Activated T-helper 1 cell treated with anti-CD3 and anti-CD28 coated beads, Interleukin-12 subunit alpha, Interleukin-12 subunit beta, Interleukin-2, Interleukin-4 antibody, amounts not matched to agents 30 ng/mL and 10 ng/mL and 1 ng/mL, durations not matched to agents 14 hours and 24 hours and 36 hours (primary cell): Measurements from ENCODE around the gene TTLL9. TPM values are rescaled to one million over a fixed set of nuclear protein-coding genes. Genes with fewer than 3 reads are reported as not detected.
"Not testable (repeated sequence)": the region's sequence is repeated elsewhere in the genome, so short reads cannot be mapped to it uniquely, and the experiment has no call there.

Source experiments
- DNase-seq: peaks from one replicate; pipeline ENCODE4 v3.0.0; 2021; ENCODE audit warnings: low spot score
- H3K27ac Mint-ChIP-seq: one replicate; pipeline ENCODE4 v1.8.0; 2021; ENCODE audit warnings: mild to moderate bottlenecking, mixed read lengths
- H3K27me3 Mint-ChIP-seq: one replicate; pipeline ENCODE4 v1.8.0; 2022; ENCODE audit warnings: mild to moderate bottlenecking, moderate library complexity, mixed read lengths; ENCODE audit not compliant: insufficient read depth
- H3K36me3 Mint-ChIP-seq: one replicate; pipeline ENCODE4 v1.8.0; 2021; ENCODE audit warnings: low read depth, mixed read lengths
- H3K4me1 Mint-ChIP-seq: one replicate; pipeline ENCODE4 v1.8.0; 2021; ENCODE audit warnings: low read depth, mixed read lengths
- H3K4me3 Mint-ChIP-seq: one replicate; pipeline ENCODE4 v1.8.0; 2021; ENCODE audit warnings: mild to moderate bottlenecking, moderate library complexity, mixed read lengths
- H3K9me3 Mint-ChIP-seq: one replicate; pipeline ENCODE4 v1.8.0; 2021; ENCODE audit warnings: mixed read lengths
- intact Hi-C: fragments of 100-400 bp; cut with micrococcal nuclease; formaldehyde crosslinking; loops from one replicate; pipeline ENCODE4 v1.15.1; 2024
- total RNA-seq: library from RNA; stranded (reverse); gene quantifications from 2 replicates; pipeline ENCODE4 v1.2.3, GENCODE V29; 2022

The TTLL9 gene
- total RNA-seq, 1 donor from 2014 or later = not detected

- intact Hi-C loops = no loop called here
- no peak for DNase-seq
- peaks cover 8% of the 10 kb centered on the region for H3K27me3 Mint-ChIP-seq
- H3K9me3 Mint-ChIP-seq = no peaks in the 10 kb centered on the region
- H3K4me3 Mint-ChIP-seq = no peak overlapping the region
- H3K36me3 Mint-ChIP-seq = no peaks in the 10 kb centered on the region
- no peaks in the 10 kb centered on the region for H3K4me1 Mint-ChIP-seq
- H3K27ac Mint-ChIP-seq = no peak overlapping the region
Observed at GRCh38 chr20:31925631-31926030, 55.2 kb downstream of the TTLL9 start.

GRCh38 chr20:31926493-31926892 is 56.1 kb downstream of the TTLL9 start:
- peaks cover 13% of the 10 kb centered on the region for H3K27me3 Mint-ChIP-seq
- H3K36me3 Mint-ChIP-seq = no peaks in the 10 kb centered on the region
- no peak overlapping the region for H3K4me3 Mint-ChIP-seq
- H3K4me1 Mint-ChIP-seq = no peaks in the 10 kb centered on the region
- intact Hi-C loops = no loop called here
- no peaks in the 10 kb centered on the region for H3K9me3 Mint-ChIP-seq
- DNase-seq = no peak
- no peak overlapping the region for H3K27ac Mint-ChIP-seq

- no peak for DNase-seq
- Mint-ChIP-seq H3K9me3 (no peaks in the 10 kb centered on the region), H3K36me3 (no peaks in the 10 kb centered on the region), H3K4me3 (no peak overlapping the region), H3K27me3 (peaks cover 16% of the 10 kb centered on the region), H3K4me1 (no peaks in the 10 kb centered on the region), H3K27ac (no peak overlapping the region)
- intact Hi-C loops = no loop called here
Observed at GRCh38 chr20:31927627-31928159, 57.3 kb downstream of the TTLL9 start.

DNA sequence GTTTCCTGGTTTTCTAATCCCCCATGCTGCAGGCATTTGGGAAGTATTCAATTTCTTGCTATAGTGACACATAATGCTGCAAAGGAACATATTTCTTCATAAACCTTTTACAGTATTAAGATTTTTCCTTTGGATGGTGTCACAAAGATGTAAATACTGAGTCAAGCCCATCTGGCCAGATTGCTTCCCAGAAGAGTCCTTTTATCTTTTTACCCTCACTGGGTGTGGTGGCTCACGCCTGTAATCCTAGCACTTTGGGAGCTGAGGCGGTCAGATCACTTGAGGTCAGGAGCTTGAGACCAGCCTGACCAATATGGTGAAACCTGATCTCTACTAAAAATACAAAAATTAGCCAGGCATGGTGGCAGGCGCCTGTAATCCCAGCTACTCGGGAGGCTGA is 59.2 kb downstream of the TTLL9 start:
- H3K4me1 Mint-ChIP-seq, H3K36me3 Mint-ChIP-seq, H3K4me3 Mint-ChIP-seq, H3K27ac Mint-ChIP-seq, intact Hi-C loops, DNase-seq, H3K9me3 Mint-ChIP-seq: not testable (repeated sequence)
- H3K27me3 Mint-ChIP-seq = peaks cover 16% of the 10 kb centered on the region

GRCh38 chr20:31930779-31931178 is 60.3 kb downstream of the TTLL9 start:
- no peak for DNase-seq
- no peaks in the 10 kb centered on the region for H3K36me3 Mint-ChIP-seq
- H3K27me3 Mint-ChIP-seq = peaks cover 16% of the 10 kb centered on the region
- no peak overlapping the region for H3K4me3 Mint-ChIP-seq
- no peak overlapping the region for H3K27ac Mint-ChIP-seq
- no peaks in the 10 kb centered on the region for H3K4me1 Mint-ChIP-seq
- intact Hi-C loops = no loop called here
- H3K9me3 Mint-ChIP-seq = no peaks in the 10 kb centered on the region

- intact Hi-C loops = no loop called here
- H3K27me3 Mint-ChIP-seq = peaks cover 12% of the 10 kb centered on the region
- H3K36me3 Mint-ChIP-seq = no peaks in the 10 kb centered on the region
- no peak for DNase-seq
- no peaks in the 10 kb centered on the region for H3K4me1 Mint-ChIP-seq
- H3K27ac Mint-ChIP-seq = no peak overlapping the region
- no peaks in the 10 kb centered on the region for H3K9me3 Mint-ChIP-seq
- no peak overlapping the region for H3K4me3 Mint-ChIP-seq
Observed at GRCh38 chr20:31933698-31934097, 63.3 kb downstream of the TTLL9 start.

- no peak overlapping the region for H3K4me3 Mint-ChIP-seq
- peaks cover 8% of the 10 kb centered on the region for H3K27me3 Mint-ChIP-seq
- H3K4me1 Mint-ChIP-seq = no peaks in the 10 kb centered on the region
- intact Hi-C loops = no loop called here
- no peaks in the 10 kb centered on the region for H3K36me3 Mint-ChIP-seq
- H3K9me3 Mint-ChIP-seq = no peaks in the 10 kb centered on the region
- no peak overlapping the region for H3K27ac Mint-ChIP-seq
- DNase-seq = no peak
Observed at GRCh38 chr20:31934491-31934890, 64.1 kb downstream of the TTLL9 start.

DNA sequence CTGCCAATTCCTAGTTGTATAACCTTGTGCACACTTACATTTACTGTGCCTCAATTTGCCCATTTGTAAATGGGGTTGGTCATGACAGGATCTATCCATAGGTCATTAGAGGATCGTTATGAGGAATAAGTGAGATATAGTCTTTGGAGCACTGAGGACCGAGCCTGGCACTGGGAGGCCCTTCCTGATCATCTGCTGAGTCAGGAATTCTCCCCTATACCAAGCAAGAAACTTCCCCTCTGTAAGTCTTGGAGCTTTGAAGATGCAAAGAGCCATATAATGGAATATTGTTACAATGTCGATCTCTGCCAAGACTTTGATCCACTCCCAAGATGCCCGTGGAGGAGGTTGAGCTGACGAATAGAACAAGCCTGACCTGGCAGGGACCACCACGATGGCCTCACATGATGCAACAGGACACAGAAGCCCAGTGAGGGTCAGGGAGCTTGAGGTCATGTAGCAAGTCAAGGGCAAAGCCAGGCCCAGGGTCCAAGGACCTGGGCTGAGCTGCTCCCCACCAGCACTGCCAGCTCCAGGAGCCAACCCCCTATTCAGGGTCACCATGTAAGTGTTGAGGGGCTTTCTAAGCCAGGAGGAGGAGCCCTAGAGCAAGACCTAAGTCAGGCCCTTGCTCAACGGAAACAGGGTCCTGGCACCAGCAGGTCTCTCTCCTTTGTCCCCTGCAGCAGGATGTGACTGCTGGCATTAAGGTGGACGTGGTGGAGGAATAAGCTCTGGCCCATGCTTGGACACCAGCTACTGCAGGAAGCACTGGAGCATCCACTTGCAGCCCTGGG is 64.7 kb downstream of the TTLL9 start:
- Mint-ChIP-seq H3K4me1 (no peaks in the 10 kb centered on the region), H3K27me3 (peaks cover 8% of the 10 kb centered on the region), H3K9me3 (no peaks in the 10 kb centered on the region), H3K36me3 (no peaks in the 10 kb centered on the region), H3K27ac (no peak overlapping the region), H3K4me3 (no peak overlapping the region)
- intact Hi-C loops = no loop called here
- DNase-seq = no peak

GRCh38 chr20:31936420-31936819 is 66.0 kb downstream of the TTLL9 start:
- Mint-ChIP-seq H3K27me3 (peaks cover 3% of the 10 kb centered on the region), H3K27ac (no peak overlapping the region), H3K9me3 (no peaks in the 10 kb centered on the region), H3K36me3 (no peaks in the 10 kb centered on the region), H3K4me3 (no peak overlapping the region), H3K4me1 (no peaks in the 10 kb centered on the region)
- intact Hi-C loops = no loop called here
- no peak for DNase-seq

DNA sequence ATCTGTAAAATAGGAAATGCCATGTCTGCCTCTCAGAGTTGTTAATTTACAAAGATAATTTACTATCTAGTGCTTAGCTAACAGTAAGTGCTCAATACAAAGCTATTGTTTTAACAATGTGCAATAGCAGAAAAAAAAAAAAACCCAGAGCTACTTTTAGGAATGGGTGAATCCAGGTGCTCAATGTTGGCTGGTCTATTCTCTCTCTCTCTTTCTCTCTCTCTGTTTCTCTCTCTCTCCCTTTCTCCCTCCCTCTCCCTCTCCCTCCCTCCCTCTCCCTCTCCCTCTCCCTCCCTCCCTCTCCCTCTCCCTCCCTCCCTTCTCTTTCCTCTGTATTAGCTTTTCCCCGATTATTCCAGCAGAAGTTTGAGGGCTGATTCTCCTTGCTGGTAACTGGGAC is 67.4 kb downstream of the TTLL9 start:
- H3K27ac Mint-ChIP-seq = no peak overlapping the region
- no peak overlapping the region for H3K4me3 Mint-ChIP-seq
- intact Hi-C loops = no loop called here
- no peaks in the 10 kb centered on the region for H3K9me3 Mint-ChIP-seq
- no peaks in the 10 kb centered on the region for H3K36me3 Mint-ChIP-seq
- no peaks in the 10 kb centered on the region for H3K27me3 Mint-ChIP-seq
- H3K4me1 Mint-ChIP-seq = no peaks in the 10 kb centered on the region
- no peak for DNase-seq

DNA sequence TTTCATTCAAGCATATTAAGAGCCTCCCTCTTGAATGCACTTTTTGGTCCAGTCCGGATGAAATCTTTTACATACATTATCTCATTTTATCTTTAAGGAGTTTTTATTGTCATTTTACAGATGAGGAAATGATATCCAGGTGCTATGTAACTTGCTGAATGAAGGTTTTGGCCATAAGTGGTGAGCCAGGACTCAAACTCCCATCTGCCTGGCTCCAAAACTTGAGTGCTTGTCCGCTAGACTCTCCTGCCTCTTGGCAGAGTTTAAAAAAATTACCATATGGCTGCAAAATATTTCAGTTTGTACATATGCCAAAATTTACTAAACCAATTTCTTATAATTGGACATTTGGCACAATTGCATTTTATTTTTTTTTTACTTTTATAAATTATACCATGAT is 69.2 kb downstream of the TTLL9 start:
- intact Hi-C loops = no loop called here
- Mint-ChIP-seq H3K27me3 (no peaks in the 10 kb centered on the region), H3K9me3 (no peaks in the 10 kb centered on the region), H3K4me1 (no peaks in the 10 kb centered on the region), H3K27ac (no peak overlapping the region), H3K36me3 (peaks cover 4% of the 10 kb centered on the region), H3K4me3 (no peak overlapping the region)
- no peak for DNase-seq

GRCh38 chr20:31943052-31943471 is 72.6 kb downstream of the TTLL9 start:
- intact Hi-C loops = no loop called here
- H3K27ac Mint-ChIP-seq = no peak overlapping the region

GRCh38 chr20:31945319-31945718 is 74.9 kb downstream of the TTLL9 start:
- no peak for DNase-seq
- no peaks in the 10 kb centered on the region for H3K9me3 Mint-ChIP-seq
- intact Hi-C loops = no loop called here
- no peak overlapping the region for H3K27ac Mint-ChIP-seq
- H3K27me3 Mint-ChIP-seq = no peaks in the 10 kb centered on the region
- peaks cover 37% of the 10 kb centered on the region for H3K36me3 Mint-ChIP-seq
- H3K4me1 Mint-ChIP-seq = peaks cover 15% of the 10 kb centered on the region
- no peak overlapping the region for H3K4me3 Mint-ChIP-seq

More at GRCh38 chr20:31943052-31943471, 72.6 kb downstream of the TTLL9 start:
- Mint-ChIP-seq H3K4me1 (no peaks in the 10 kb centered on the region), H3K27me3 (no peaks in the 10 kb centered on the region), H3K36me3 (peaks cover 18% of the 10 kb centered on the region), H3K9me3 (no peaks in the 10 kb centered on the region), H3K4me3 (no peak overlapping the region)
- DNase-seq = no peak
